Neural cell (in vitro differentiated cells): ENCODE results near the gene GRAMD4.

Experiments used
- CTCF ChIP-seq: fragments of 450-650 bp; IDR thresholded peaks from 2 replicates; pipeline ENCODE4 v1.5.1; 2014; ENCODE audit warnings: antibody characterized with exemption, mild to moderate bottlenecking, moderate library complexity; ENCODE audit not compliant: poor library complexity, severe bottlenecking
- EP300 ChIP-seq: fragments of 450-650 bp; conservative IDR thresholded peaks from 2 replicates; pipeline ENCODE4 v1.6.1; 2014; ENCODE audit warnings: antibody characterized with exemption, mild to moderate bottlenecking, moderate library complexity; ENCODE audit not compliant: poor library complexity, severe bottlenecking
- EZH2 ChIP-seq: fragments of 200-600, 300-800 bp; shearing (Covaris generic), sonication (generic); IDR thresholded peaks from 2 replicates; pipeline ENCODE4 v1.6.1; 2014; ENCODE audit warnings: antibody characterized with exemption, low read length, borderline replicate concordance, mild to moderate bottlenecking; ENCODE audit not compliant: insufficient read depth, poor library complexity, severe bottlenecking
- POLR2AphosphoS5 ChIP-seq: IDR thresholded peaks from 2 replicates; pipeline ENCODE4 v1.6.1; 2012
- RAD21 ChIP-seq: fragments of 450-650 bp; conservative IDR thresholded peaks from 2 replicates; pipeline ENCODE4 v1.6.1; 2014; ENCODE audit warnings: antibody characterized with exemption, mild to moderate bottlenecking, moderate library complexity
- TAF1 ChIP-seq: IDR thresholded peaks from 2 replicates; pipeline ENCODE4 v1.6.1; 2012; ENCODE audit warnings: low read depth

- TF ChIP-seq EP300: no peak
- TF ChIP-seq CTCF: no peak
- TF ChIP-seq POLR2AphosphoS5: no peak
- TF ChIP-seq EZH2: no peak
- no peak for TF ChIP-seq TAF1
- no peak for TF ChIP-seq RAD21
Measured at GRCh38 chr22:46666577-46667244, 46.5 kb downstream of the GRAMD4 start.
